Large intestine (tissue), 3 donors: ENCODE data around the gene COG2. TPM values are rescaled to one million over a fixed set of nuclear protein-coding genes. Genes with fewer than 3 reads are reported as not detected.
"Not testable (repeated sequence)": the region's sequence is repeated elsewhere in the genome, so short reads cannot be mapped to it uniquely, and the experiment has no call there.

ENCODE experiments used
- DNase-seq, 2 donors: peaks; one replicate each; pipeline versions ENCODE4 v3.0.0 to v3.0.0-alpha.2; 2013
- H3K27ac ChIP-seq: one replicate; pipeline ENCODE4 v1.5.1; 2013; ENCODE audit warnings: low read length
- H3K27me3 ChIP-seq: 2 replicates; pipeline ENCODE4 v1.6.1; 2013; ENCODE audit warnings: low read length; ENCODE audit not compliant: control insufficient read depth, insufficient read depth
- H3K36me3 ChIP-seq: 2 replicates; pipeline ENCODE4 v1.6.1; 2013; ENCODE audit warnings: low read length; ENCODE audit not compliant: control insufficient read depth, insufficient read depth
- H3K4me1 ChIP-seq: one replicate; pipeline ENCODE4 v1.6.1; 2013; ENCODE audit warnings: low read length; ENCODE audit not compliant: control insufficient read depth, insufficient read depth
- H3K4me3 ChIP-seq: one replicate; pipeline ENCODE4 v1.5.1; 2013; ENCODE audit warnings: low read length
- H3K9me3 ChIP-seq: one replicate; pipeline ENCODE4 v1.6.1; 2013; ENCODE audit warnings: mild to moderate bottlenecking, low read depth, low read length, moderate library complexity; ENCODE audit not compliant: control insufficient read depth
- WGBS: methylation state at CpG from one replicate; pipeline ENCODE4 v1.1.5; 2013; ENCODE audit warnings: low lambda C conversion rate; ENCODE audit not compliant: insufficient coverage; 5-methylcytosine and 5-hydroxymethylcytosine counted together
- polyA plus RNA-seq: library from polyadenylated mRNA; unstranded; fragments of 120-200 nt; gene quantifications from one replicate; pipeline ENCODE4 v1.2.1, GENCODE V29; 2013

Gene COG2
- polyA plus RNA-seq, 1 donor: 32.7 TPM

GRCh38 chr1:230698964-230699363, 56.7 kb downstream of the COG2 start:
- not testable (repeated sequence) for DNase-seq, H3K9me3 ChIP-seq, H3K4me3 ChIP-seq, H3K27ac ChIP-seq, H3K27me3 ChIP-seq
- peaks cover 14% of the 10 kb centered on the region for H3K36me3 ChIP-seq
- H3K4me1 ChIP-seq: peaks cover 21% of the 10 kb centered on the region

GRCh38 chr1:230699716-230700115, 57.4 kb downstream of the COG2 start:
- H3K27me3 ChIP-seq: no peaks in the 10 kb centered on the region
- H3K27ac ChIP-seq: no peak overlapping the region
- WGBS: no CpG with 5 or more reads among the region's 1 CpG
- peaks cover 21% of the 10 kb centered on the region for H3K4me1 ChIP-seq
- no peaks in the 10 kb centered on the region for H3K9me3 ChIP-seq
- no peak overlapping the region for H3K4me3 ChIP-seq
- H3K36me3 ChIP-seq: peaks cover 13% of the 10 kb centered on the region
- no peak for DNase-seq

- DNase-seq: no peak
- Histone ChIP-seq H3K27me3 (no peaks in the 10 kb centered on the region), H3K36me3 (peaks cover 16% of the 10 kb centered on the region), H3K4me1 (peaks cover 21% of the 10 kb centered on the region), H3K4me3 (no peak overlapping the region), H3K9me3 (no peaks in the 10 kb centered on the region), H3K27ac (no peak overlapping the region)
- WGBS: 94% methylated on average over 3 of the region's 4 CpGs
Observed at GRCh38 chr1:230700132-230700531, 57.9 kb downstream of the COG2 start.

- WGBS: no CpG with 5 or more reads among the region's 17 CpGs
- H3K27ac ChIP-seq: no peak overlapping the region
- no peaks in the 10 kb centered on the region for H3K27me3 ChIP-seq
- H3K36me3 ChIP-seq: peaks cover 23% of the 10 kb centered on the region
- no peaks in the 10 kb centered on the region for H3K9me3 ChIP-seq
- no peak overlapping the region for H3K4me3 ChIP-seq
- DNase-seq: no peak
- H3K4me1 ChIP-seq: peaks cover 23% of the 10 kb centered on the region
Observed at GRCh38 chr1:230701434-230701833, 59.2 kb downstream of the COG2 start.

GRCh38 chr1:230701895-230702768, 59.9 kb downstream of the COG2 start:
- WGBS: 86% methylated on average over 2 of the region's 19 CpGs
- no peaks in the 10 kb centered on the region for H3K27me3 ChIP-seq
- H3K36me3 ChIP-seq: peaks cover 29% of the 10 kb centered on the region
- no peak overlapping the region for H3K4me3 ChIP-seq
- no peaks in the 10 kb centered on the region for H3K9me3 ChIP-seq
- peaks cover 25% of the 10 kb centered on the region for H3K4me1 ChIP-seq
- DNase-seq: peak in 1 of 2 donors; percentile 65
- H3K27ac ChIP-seq: peak overlapping the region; percentile 44

- no peak overlapping the region for H3K4me3 ChIP-seq
- DNase-seq: peak; percentile 81 to 89
- H3K36me3 ChIP-seq: peaks cover 32% of the 10 kb centered on the region
- H3K4me1 ChIP-seq: peaks cover 35% of the 10 kb centered on the region
- no CpG with 5 or more reads among the region's 14 CpGs for WGBS
- no peaks in the 10 kb centered on the region for H3K9me3 ChIP-seq
- H3K27me3 ChIP-seq: no peaks in the 10 kb centered on the region
- peak overlapping the region; percentile 44 for H3K27ac ChIP-seq
Observed at GRCh38 chr1:230702934-230703678, 60.8 kb downstream of the COG2 start.

- Histone ChIP-seq H3K4me1 (peaks cover 40% of the 10 kb centered on the region), H3K27ac (peak overlapping the region; percentile 44), H3K27me3 (no peaks in the 10 kb centered on the region), H3K9me3 (no peaks in the 10 kb centered on the region), H3K4me3 (no peak overlapping the region), H3K36me3 (peaks cover 32% of the 10 kb centered on the region)
- DNase-seq: no peak
- whole genome bisulfite sequencing: no CpG with 5 or more reads among the region's 8 CpGs
Observed at GRCh38 chr1:230703679-230704385, 61.6 kb downstream of the COG2 start.

GRCh38 chr1:230704830-230705229, 62.5 kb downstream of the COG2 start:
- Histone ChIP-seq H3K4me1 (peaks cover 47% of the 10 kb centered on the region), H3K9me3 (no peaks in the 10 kb centered on the region), H3K36me3 (peaks cover 38% of the 10 kb centered on the region), H3K27me3 (no peaks in the 10 kb centered on the region), H3K27ac (no peak overlapping the region), H3K4me3 (no peak overlapping the region)
- DNase-seq: no peak
- WGBS: no CpG with 5 or more reads among the region's 7 CpGs

- Histone ChIP-seq H3K4me1 (peaks cover 47% of the 10 kb centered on the region), H3K36me3 (peaks cover 44% of the 10 kb centered on the region), H3K9me3 (no peaks in the 10 kb centered on the region), H3K4me3 (no peak overlapping the region), H3K27ac (no peak overlapping the region), H3K27me3 (no peaks in the 10 kb centered on the region)
- no peak for DNase-seq
- no CpG with 5 or more reads among the region's 18 CpGs for WGBS
Observed at GRCh38 chr1:230705289-230706019, 63.2 kb downstream of the COG2 start.
